Kidney epithelial cell (primary cell): Measurements from ENCODE around the gene RAP1GAP2. TPM values are rescaled to one million over a fixed set of nuclear protein-coding genes. Genes with fewer than 3 reads are reported as not detected.

ENCODE experiments used
- DNase-seq: peaks from one replicate; pipeline ENCODE4 v3.0.0-alpha.2; 2010; ENCODE audit warnings: low read depth
- H3K27me3 ChIP-seq: 2 replicates; pipeline ENCODE4 v1.6.0; 2011; ENCODE audit warnings: low read length; ENCODE audit not compliant: control insufficient read depth, insufficient read depth
- H3K36me3 ChIP-seq: 2 replicates; pipeline ENCODE4 v1.5.1; 2011; ENCODE audit warnings: low read length; ENCODE audit not compliant: control insufficient read depth, insufficient read depth
- H3K4me3 ChIP-seq: 2 replicates; pipeline ENCODE4 v1.5.1; 2011; ENCODE audit warnings: low read depth, mild to moderate bottlenecking, control low read depth, low read length
- total RNA-seq: library from RNA; depleted of rRNA; stranded (reverse); fragments of >200 nt; gene quantifications from 2 replicates; pipeline ENCODE4 v1.2.3, GENCODE V29; 2015
- TF ChIP-seq, protein P1 (sequence below): IDR thresholded peaks from 2 replicates; pipeline ENCODE4 v1.5.1; 2011; ENCODE audit warnings: mild to moderate bottlenecking, moderate library complexity, low read length, control low read depth, inconsistent platforms; ENCODE audit not compliant: insufficient read depth, poor library complexity, severe bottlenecking

The RAP1GAP2 gene
- total RNA-seq, 1 donor from 2014 or later, result 51.6 TPM

- no peak overlapping the region for H3K4me3 ChIP-seq
- H3K27me3 ChIP-seq, result no peaks in the 10 kb centered on the region
- DNase-seq, result no peak
- no peaks in the 10 kb centered on the region for H3K36me3 ChIP-seq
- TF ChIP-seq, protein P1, sequence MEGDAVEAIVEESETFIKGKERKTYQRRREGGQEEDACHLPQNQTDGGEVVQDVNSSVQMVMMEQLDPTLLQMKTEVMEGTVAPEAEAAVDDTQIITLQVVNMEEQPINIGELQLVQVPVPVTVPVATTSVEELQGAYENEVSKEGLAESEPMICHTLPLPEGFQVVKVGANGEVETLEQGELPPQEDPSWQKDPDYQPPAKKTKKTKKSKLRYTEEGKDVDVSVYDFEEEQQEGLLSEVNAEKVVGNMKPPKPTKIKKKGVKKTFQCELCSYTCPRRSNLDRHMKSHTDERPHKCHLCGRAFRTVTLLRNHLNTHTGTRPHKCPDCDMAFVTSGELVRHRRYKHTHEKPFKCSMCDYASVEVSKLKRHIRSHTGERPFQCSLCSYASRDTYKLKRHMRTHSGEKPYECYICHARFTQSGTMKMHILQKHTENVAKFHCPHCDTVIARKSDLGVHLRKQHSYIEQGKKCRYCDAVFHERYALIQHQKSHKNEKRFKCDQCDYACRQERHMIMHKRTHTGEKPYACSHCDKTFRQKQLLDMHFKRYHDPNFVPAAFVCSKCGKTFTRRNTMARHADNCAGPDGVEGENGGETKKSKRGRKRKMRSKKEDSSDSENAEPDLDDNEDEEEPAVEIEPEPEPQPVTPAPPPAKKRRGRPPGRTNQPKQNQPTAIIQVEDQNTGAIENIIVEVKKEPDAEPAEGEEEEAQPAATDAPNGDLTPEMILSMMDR, result no peak
Observed at GRCh38 chr17:2947996-2948550, 151.8 kb downstream of the RAP1GAP2 start.

GRCh38 chr17:2948721-2949468 is 152.7 kb downstream of the RAP1GAP2 start:
- H3K4me3 ChIP-seq, result no peak overlapping the region
- no peaks in the 10 kb centered on the region for H3K36me3 ChIP-seq
- no peak for DNase-seq
- no peaks in the 10 kb centered on the region for H3K27me3 ChIP-seq
- TF ChIP-seq, protein P1, result no peak

GRCh38 chr17:2949469-2950044 is 153.3 kb downstream of the RAP1GAP2 start:
- DNase-seq, result no peak
- H3K27me3 ChIP-seq, result no peaks in the 10 kb centered on the region
- no peaks in the 10 kb centered on the region for H3K36me3 ChIP-seq
- no peak overlapping the region for H3K4me3 ChIP-seq
- TF ChIP-seq, protein P1, result no peak

- TF ChIP-seq, protein P1, result no peak
- Histone ChIP-seq H3K27me3 (no peaks in the 10 kb centered on the region), H3K4me3 (no peak overlapping the region), H3K36me3 (no peaks in the 10 kb centered on the region)
- DNase-seq, result no peak
Observed at GRCh38 chr17:2950846-2951245, 154.6 kb downstream of the RAP1GAP2 start.

GRCh38 chr17:2952174-2952845 is 156.1 kb downstream of the RAP1GAP2 start:
- Histone ChIP-seq H3K36me3 (no peaks in the 10 kb centered on the region), H3K4me3 (no peak overlapping the region), H3K27me3 (no peaks in the 10 kb centered on the region)
- DNase-seq, result no peak
- TF ChIP-seq, protein P1, result no peak
